ENCODE data around the gene PDIA5.

The PDIA5 gene

DNA sequence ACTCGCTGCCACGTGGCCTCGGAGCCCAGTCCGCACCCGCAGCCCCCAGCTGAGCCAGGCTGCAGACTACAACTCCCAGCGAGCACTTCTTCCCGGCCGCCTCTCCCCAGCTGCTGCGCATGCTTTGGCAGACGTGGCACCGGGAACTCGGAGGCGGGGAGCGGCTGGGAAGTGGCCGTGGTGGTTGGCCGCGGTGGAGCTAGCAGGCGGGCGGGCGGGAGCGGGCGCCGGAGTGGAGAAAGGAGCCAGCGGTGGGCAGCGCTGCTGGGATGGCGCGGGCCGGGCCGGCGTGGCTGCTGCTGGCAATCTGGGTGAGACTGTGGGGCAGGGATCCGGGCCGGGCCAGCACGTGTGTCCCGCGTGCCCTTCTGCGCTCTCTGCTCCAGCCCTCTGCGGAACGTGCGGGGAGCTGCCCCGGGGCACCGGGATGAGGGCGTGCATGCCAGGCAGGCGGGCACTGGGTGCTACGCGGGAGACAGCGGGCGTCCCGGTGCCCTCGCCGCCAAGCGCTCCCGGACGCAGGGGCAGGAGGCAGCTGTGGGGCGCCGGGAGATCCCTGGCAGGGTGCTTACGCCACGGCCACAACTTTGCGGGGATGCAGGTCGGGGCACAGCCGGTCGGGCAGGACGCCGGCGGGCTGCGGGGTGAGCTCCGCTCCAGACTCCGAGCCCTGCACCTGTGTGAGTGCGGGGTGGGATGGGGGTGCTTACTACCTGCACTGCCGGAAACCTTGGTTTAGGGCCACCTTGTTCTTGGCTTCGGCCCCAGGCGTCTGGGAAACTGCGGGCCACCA lies at the start of gene PDIA5:
PDIA5 (plus strand) TSS at position 130 of the 793 bp plus-strand sequence; CDS start at position 270, 140 bp downstream.
- DNase-seq (ENCODE audit: low spot score): peak; percentile 93

- no peak for DNase-seq (ENCODE audit: low spot score)
Measured at GRCh38 chr3:123018683-123019082, 48.1 kb upstream of the PDIA5 start.

DNA sequence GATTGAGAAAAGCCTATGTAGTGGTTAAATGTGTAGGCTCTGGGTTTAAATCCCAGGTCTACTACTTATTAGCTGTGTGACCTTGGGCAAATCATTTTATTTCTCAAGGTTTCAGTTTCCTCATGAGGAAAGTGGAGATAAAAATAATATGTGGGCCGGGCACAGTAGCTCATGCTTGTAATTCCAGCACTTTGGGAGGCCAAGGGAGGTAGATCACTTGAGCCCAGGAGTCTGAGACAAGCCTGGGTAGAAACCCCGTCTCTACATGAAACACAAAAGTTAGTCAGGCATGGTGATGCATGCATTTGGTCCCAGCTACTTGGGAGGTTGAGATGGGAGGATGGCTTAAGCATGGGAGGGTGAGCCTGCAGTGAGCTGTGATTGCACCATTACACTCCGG lies 47.7 kb upstream of the PDIA5 start:
- DNase-seq (ENCODE audit: low spot score): no peak

- no peak for DNase-seq (ENCODE audit: low spot score)
Measured at GRCh38 chr3:123019591-123019990, 47.2 kb upstream of the PDIA5 start.

- DNase-seq (ENCODE audit: low spot score): no peak
Measured at GRCh38 chr3:123020709-123021108, 46.1 kb upstream of the PDIA5 start.

DNA sequence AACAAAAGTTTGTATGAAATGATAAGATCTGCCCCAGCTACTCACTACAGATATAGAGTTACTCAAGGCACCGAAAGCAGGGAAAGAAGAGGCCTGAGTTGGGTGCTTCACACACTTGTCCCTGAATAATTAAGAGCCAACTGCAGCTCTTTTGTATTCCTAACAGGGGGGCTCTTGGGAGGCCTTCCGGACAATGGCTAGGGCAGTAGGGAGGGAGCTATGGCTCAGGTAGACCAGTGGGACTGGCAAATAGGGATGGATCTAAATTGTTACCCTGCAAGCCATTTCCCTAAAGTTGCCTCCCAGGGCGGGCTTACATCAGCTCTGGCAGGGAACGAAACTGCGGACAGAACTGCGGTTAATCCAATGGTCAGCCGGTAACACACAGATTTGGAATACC lies 45.4 kb upstream of the PDIA5 start:
- DNase-seq (ENCODE audit: low spot score): no peak

GRCh38 chr3:123021996-123022510 lies 44.8 kb upstream of the PDIA5 start:
- no peak for DNase-seq (ENCODE audit: low spot score)

GRCh38 chr3:123024056-123024455 lies 42.8 kb upstream of the PDIA5 start:
- DNase-seq (ENCODE audit: low spot score): no peak

- peak; percentile 81 for DNase-seq (ENCODE audit: low spot score)
Measured at GRCh38 chr3:123025642-123026521, 40.9 kb upstream of the PDIA5 start.

- peak; percentile 70 for DNase-seq (ENCODE audit: low spot score)
Measured at GRCh38 chr3:123026565-123027291, 40.1 kb upstream of the PDIA5 start.

GRCh38 chr3:123027292-123028232 lies 39.3 kb upstream of the PDIA5 start, which contains the start of gene SEMA5B:
Gene SEMA5B, minus strand, starts transcription at chr3:123027763. Its CDS starts 66,500 bp downstream, at chr3:122961263.
- DNase-seq (ENCODE audit: low spot score): peak; percentile 88

- no peak for DNase-seq (ENCODE audit: low spot score)
Measured at GRCh38 chr3:123028233-123028828, 38.5 kb upstream of the PDIA5 start.

GRCh38 chr3:123031051-123031450 lies 35.8 kb upstream of the PDIA5 start:
- no peak for DNase-seq (ENCODE audit: low spot score)

GRCh38 chr3:123032057-123032456 lies 34.8 kb upstream of the PDIA5 start:
- no peak for DNase-seq (ENCODE audit: low spot score)

DNA sequence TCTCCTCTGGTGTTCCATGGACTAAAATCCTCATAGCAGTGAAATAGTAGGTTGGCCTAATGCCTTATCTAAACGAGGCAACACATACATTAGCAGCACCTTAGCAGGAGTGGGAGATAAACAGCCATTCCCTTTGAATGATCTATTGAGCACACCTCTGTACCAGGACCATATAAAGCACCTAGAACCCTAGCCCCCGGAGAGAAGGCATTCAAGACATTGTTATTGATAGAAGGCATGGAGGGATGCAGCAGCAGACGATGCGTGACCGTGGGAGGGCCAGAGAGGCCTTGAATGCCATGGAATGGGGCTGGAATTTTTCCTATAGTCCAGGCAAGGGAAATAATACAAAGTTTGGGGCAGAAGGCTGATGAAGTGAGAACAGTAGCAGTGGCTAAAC lies 32.7 kb upstream of the PDIA5 start:
- no peak for DNase-seq (ENCODE audit: low spot score)

DNA sequence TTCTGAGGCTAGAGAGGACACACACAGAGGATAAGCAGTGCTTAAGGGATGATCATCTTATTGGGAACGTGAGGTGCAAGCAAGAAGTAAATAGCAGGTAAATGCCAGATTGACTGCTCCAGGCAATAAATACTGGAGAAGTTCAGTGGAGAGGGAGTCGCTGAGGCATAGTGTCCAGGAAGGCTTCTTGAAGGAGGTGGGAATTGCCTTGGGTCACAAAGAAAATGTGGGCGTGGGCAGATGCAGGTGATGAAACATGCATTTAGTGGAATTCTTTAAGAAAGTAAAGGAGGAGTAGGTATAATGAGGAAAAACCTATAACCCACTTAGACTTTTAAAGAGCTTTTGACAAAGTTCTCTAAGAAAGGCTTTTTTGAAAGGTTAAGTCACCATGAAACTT lies 31.8 kb upstream of the PDIA5 start:
- DNase-seq (ENCODE audit: low spot score): no peak

DNA sequence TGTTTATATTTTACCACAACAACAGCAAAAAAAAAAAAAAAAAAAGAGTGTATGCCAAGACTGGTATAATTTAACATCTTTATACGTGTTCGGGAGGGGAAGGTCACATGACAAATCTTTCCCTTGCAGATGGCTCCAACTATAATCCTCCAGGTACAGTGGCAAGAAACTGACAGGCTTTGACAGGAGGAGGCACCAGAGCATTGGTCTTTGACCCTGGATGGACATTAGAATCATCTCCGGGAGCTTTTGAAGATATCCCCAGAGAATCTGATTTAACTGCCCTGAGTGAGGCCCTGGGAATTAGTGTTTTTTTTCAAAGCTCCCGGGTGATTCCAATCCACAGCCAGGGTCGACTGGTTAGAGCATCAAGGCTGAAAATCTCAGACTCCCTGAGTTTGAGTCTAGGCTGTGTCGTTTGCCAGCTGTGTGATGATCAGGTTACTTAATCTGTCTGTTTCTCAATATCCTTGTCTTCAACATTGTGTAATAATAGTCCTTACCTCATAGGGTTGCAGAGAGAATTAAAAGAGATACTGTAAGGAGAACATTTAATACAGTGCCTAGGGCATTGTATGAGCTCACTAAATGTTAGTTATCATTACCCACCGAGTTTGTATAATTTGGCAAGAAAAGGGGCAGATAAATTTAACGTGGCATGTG lies 30.3 kb upstream of the PDIA5 start:
- DNase-seq (ENCODE audit: low spot score): no peak

DNA sequence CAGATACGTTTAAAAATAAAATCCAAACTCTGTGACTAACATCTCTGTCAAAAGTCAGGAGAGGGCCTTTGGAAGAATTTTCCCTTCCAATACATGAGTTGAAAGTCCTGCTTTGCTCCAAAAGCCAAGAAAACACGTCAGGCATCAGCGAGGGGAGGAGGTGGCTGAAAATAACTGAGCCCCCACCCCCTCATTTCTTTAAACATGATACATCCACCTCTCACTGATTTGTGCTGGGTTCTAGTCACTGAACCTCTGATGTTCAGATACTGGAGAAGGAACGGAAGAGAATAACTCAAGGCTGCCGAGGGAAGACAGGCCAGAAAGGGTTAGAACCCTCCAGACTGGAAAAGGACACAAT lies 29.8 kb upstream of the PDIA5 start:
- no peak for DNase-seq (ENCODE audit: low spot score)

- no peak for DNase-seq (ENCODE audit: low spot score)
Measured at GRCh38 chr3:123038751-123039150, 28.1 kb upstream of the PDIA5 start.

DNA sequence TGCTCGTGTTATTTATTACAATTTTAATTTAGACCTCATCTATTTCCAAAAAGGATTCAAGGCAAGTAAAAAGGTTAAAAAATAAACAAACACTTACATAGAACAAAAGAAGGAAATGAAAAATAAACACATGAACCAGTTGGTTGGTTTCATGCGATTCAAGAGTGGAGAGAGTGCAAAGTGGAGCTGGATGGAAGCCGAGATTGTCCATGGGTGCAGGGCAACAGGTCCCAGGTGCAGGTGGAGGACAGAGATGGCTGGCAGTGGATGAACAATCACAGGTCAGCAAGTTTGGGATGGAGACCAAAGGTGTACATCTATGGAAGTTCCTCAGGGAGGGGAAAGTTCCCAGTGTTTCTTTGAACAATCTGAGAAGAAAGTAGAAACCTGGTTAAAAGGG lies 27.6 kb upstream of the PDIA5 start:
- DNase-seq (ENCODE audit: low spot score): no peak
